Progenitor cell of endocrine pancreas (in vitro differentiated cells): Measurements from ENCODE around the gene MED16. TPM values are rescaled to one million over a fixed set of nuclear protein-coding genes. Genes with fewer than 3 reads are reported as not detected.

Experiments used
- DNase-seq: peaks from one replicate; pipeline ENCODE4 v3.0.0; 2021; ENCODE audit warnings: low spot score; ENCODE audit not compliant: unreplicated experiment
- H3K27ac Mint-ChIP-seq: 2 replicates; pipeline ENCODE4 v1.8.0; 2021; ENCODE audit warnings: mild to moderate bottlenecking, moderate library complexity, mixed read lengths
- H3K27me3 Mint-ChIP-seq: 2 replicates; pipeline ENCODE4 v1.8.0; 2021; ENCODE audit warnings: mixed read lengths
- H3K36me3 Mint-ChIP-seq: 2 replicates; pipeline ENCODE4 v1.8.0; 2022; ENCODE audit warnings: mixed read lengths; ENCODE audit not compliant: insufficient read depth
- H3K4me1 Mint-ChIP-seq: 2 replicates; pipeline ENCODE4 v1.8.0; 2021; ENCODE audit warnings: low read depth, mixed read lengths
- H3K4me3 Mint-ChIP-seq: 2 replicates; pipeline ENCODE4 v1.8.0; 2021; ENCODE audit warnings: low read depth, mild to moderate bottlenecking, moderate library complexity, mixed read lengths
- H3K9me3 Mint-ChIP-seq: 2 replicates; pipeline ENCODE4 v1.8.0; 2021; ENCODE audit warnings: low read depth, mixed read lengths
- total RNA-seq: library from RNA; stranded (reverse); gene quantifications from 2 replicates; pipeline ENCODE4 v1.2.1, GENCODE V29; 2021
- TF ChIP-seq, protein P1 (sequence below): fragments of 200-600 bp; sonication (generic); IDR thresholded peaks from one replicate; pipeline ENCODE4 v1.5.0; 2021; ENCODE audit warnings: antibody characterized with exemption, mild to moderate bottlenecking; ENCODE audit not compliant: unreplicated experiment

Gene MED16
- total RNA-seq, 1 donor from 2014 or later = 87.2 TPM

DNA sequence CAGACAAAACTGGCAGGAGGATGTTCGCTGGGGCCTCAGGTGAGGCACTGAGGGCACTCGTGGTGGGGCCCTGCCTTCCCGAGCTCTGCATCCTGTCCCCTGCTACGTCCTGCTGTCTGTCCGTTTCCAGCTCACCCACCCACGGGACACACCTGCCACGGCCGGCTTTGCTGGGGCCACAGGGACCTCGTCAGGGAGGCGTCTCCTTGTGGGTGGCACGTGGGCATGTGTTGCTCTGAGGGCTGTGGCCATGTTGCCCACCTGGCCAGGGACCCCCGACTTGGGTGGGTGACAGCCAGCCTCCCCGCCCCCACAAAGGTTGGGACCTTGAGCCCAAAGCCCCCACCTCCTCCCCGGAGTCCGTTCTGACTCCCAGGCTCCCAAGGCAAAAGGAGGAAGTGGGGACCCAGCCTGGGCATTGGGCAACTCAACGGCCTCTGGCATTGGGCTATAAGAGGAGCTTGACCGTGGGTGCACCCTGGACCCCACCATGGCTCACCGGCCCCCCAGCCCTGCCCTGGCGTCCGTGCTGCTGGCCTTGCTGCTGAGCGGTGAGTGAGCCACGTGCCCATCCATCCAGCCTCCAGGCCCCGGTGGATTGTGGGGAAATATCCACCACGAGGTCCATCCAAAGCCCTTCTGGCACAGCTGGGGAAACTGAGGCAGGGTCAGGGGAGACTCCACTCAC, 52.3 kb downstream of the MED16 start, which contains the start of gene PRTN3:
TSS of gene PRTN3 (plus strand) at position 481 of the 688 bp plus-strand sequence. CDS start at position 491, 10 bp downstream.
- H3K36me3 Mint-ChIP-seq = peaks cover 2% of the 10 kb centered on the region
- H3K4me1 Mint-ChIP-seq = no peaks in the 10 kb centered on the region
- peak within 1 kb of the TSS; percentile 34 for H3K27ac Mint-ChIP-seq
- no peaks in the 10 kb centered on the region for H3K9me3 Mint-ChIP-seq
- TF ChIP-seq, protein P1, sequence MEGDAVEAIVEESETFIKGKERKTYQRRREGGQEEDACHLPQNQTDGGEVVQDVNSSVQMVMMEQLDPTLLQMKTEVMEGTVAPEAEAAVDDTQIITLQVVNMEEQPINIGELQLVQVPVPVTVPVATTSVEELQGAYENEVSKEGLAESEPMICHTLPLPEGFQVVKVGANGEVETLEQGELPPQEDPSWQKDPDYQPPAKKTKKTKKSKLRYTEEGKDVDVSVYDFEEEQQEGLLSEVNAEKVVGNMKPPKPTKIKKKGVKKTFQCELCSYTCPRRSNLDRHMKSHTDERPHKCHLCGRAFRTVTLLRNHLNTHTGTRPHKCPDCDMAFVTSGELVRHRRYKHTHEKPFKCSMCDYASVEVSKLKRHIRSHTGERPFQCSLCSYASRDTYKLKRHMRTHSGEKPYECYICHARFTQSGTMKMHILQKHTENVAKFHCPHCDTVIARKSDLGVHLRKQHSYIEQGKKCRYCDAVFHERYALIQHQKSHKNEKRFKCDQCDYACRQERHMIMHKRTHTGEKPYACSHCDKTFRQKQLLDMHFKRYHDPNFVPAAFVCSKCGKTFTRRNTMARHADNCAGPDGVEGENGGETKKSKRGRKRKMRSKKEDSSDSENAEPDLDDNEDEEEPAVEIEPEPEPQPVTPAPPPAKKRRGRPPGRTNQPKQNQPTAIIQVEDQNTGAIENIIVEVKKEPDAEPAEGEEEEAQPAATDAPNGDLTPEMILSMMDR = no peak
- no peak for DNase-seq
- H3K27me3 Mint-ChIP-seq = peaks cover 31% of the 10 kb centered on the region
- H3K4me3 Mint-ChIP-seq = no peak within 1 kb of the TSS

DNA sequence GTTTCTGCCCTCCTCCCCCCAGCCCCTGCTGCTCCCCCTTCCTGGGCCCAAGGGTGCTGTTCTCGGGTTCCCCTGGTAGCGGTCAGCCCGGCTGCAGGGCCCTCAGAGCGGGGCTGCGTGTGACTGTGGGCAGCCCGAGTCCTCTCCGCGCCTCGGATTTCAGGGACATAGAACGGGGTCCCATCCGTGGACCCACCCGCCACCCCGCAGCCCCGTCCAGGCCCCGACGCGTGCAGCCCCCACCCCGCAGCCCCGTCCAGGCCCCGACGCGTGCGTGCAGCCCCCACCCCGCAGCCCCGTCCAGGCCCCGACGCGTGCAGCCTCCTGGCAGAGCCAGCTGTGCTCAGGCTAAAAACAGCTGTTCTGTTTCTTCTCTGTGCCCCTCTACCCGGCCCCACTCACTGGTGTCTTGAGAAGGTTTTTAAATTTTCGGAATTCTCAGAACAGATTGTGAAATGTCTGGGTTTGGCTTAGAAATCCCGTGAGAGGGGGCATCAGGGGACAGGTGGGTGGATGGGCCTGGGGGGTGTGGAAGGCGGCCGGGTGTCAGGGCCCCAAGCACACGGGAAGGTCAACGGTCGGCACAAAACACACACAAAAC, 57.7 kb downstream of the MED16 start:
- no peaks in the 10 kb centered on the region for H3K4me1 Mint-ChIP-seq
- peaks cover 10% of the 10 kb centered on the region for H3K27me3 Mint-ChIP-seq
- no peaks in the 10 kb centered on the region for H3K9me3 Mint-ChIP-seq
- H3K36me3 Mint-ChIP-seq = no peaks in the 10 kb centered on the region
- no peak overlapping the region for H3K4me3 Mint-ChIP-seq
- TF ChIP-seq, protein P1 = no peak
- no peak overlapping the region for H3K27ac Mint-ChIP-seq
- DNase-seq = no peak

DNA sequence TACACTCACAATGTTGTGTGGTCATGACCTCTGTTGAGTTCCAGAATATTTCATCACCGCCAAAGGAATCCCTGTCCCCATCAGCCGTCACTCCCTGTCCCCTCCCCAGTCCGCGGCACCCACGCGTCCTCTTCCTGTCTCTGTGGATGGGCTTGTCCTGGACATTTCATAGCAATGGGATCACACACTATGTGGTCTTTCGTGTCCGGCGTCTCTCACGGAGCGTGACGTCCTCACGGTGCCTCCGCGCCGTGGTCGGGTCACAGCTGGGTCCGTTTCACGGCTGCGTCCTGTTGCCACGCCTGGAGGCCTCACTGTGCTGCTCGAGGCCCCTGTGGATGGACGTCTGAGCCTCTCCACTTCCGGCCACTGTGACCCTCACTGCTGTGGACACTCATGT, 58.8 kb downstream of the MED16 start:
- Mint-ChIP-seq H3K27me3 (peaks cover 8% of the 10 kb centered on the region), H3K27ac (peak overlapping the region; percentile 25), H3K4me1 (no peaks in the 10 kb centered on the region), H3K9me3 (no peaks in the 10 kb centered on the region), H3K36me3 (no peaks in the 10 kb centered on the region), H3K4me3 (no peak overlapping the region)
- no peak for DNase-seq
- TF ChIP-seq, protein P1 = no peak

DNA sequence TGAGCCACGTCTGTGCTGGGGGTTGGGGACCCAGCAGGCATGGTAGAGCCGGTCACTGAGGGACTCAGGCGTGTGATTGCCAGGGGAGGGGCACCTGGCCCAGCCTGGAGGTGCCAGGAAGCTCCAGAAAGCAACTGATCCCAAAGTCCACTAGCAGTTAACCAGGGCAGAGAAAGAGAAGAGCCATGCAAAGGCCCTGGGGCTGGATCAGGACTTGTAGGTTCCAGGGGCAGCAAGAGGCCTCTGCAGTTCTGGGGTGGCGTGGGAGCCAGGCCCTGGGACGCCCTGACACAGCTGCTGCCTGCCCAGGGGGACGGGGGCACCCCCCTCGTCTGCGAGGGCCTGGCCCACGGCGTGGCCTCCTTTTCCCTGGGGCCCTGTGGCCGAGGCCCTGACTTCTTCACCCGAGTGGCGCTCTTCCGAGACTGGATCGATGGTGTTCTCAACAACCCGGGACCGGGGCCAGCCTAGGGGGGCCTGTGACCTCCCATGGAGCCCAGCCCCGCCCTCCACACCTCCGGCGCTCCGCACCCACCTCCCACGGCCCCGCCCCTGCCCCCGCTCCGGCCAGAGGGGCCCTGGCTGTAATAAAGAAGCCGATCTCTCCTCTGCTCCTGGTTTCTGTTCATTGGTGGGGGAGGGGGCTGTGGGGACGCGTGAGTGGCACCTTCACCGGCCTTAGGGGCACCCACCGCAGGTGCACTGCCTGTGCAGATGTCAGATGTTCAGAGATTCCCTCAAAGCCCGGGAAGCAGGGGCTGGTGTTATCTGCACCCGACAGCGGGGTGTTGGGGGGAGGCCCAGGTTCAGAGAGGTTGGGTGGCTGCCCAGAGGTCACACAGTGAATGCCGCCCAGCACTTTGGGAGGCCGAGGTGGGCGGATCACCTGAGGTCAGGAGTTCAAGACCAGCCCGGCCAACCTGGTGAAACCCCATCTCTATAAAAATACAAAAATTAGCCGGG, 61.3 kb downstream of the MED16 start:
- Mint-ChIP-seq H3K36me3 (no peaks in the 10 kb centered on the region), H3K9me3 (no peaks in the 10 kb centered on the region), H3K4me3 (no peak overlapping the region), H3K4me1 (no peaks in the 10 kb centered on the region), H3K27me3 (peaks cover 8% of the 10 kb centered on the region), H3K27ac (no peak overlapping the region)
- no peak for DNase-seq
- TF ChIP-seq, protein P1 = no peak
